K562 (cell line): Measurements from ENCODE around the gene HP. TPM values are rescaled to one million over a fixed set of nuclear protein-coding genes. Genes with fewer than 3 reads are reported as not detected.

ENCODE experiments used
- BHLHE40 ChIP-seq: IDR thresholded peaks from 2 replicates; pipeline ENCODE4 v1.6.1; 2011; ENCODE audit warnings: low read length, improper control_type of control experiment
- CEBPG ChIP-seq, 3 experiments: fragments of 200-800 bp in 1 of 3; sonication (Bioruptor generic) in 1 of 3; sonication (generic) in 1 of 3; formaldehyde crosslinking in 1 of 3; IDR thresholded peaks in 2 of 3; conservative IDR thresholded peaks in 1 of 3; 2 replicates each; pipeline versions ENCODE4 v1.6.1 to v1.8.0; 2016 to 2022; ENCODE audit warnings: missing compliant biosample characterization in 2 of 3, missing genetic modification characterization in 2 of 3, mild to moderate bottlenecking in 1 of 3, missing genetic modification reagents in 1 of 3
- E2F3 ChIP-seq: fragments of 250-450 bp; sonication (Bioruptor Pico); IDR thresholded peaks from 2 replicates; pipeline ENCODE4 v1.4.0; 2020; ENCODE audit warnings: mild to moderate bottlenecking
- HLTF ChIP-seq: fragments of 450-650 bp; IDR thresholded peaks from 2 replicates; pipeline ENCODE4 v1.6.1; 2016
- KAT2B ChIP-seq: IDR thresholded peaks from one replicate; pipeline ENCODE4 v1.6.1; 2012; ENCODE audit warnings: low read depth, mild to moderate bottlenecking, control low read depth, inconsistent platforms, low read length, moderate library complexity
- LARP7 ChIP-seq: fragments of 450-650 bp; IDR thresholded peaks from 2 replicates; pipeline ENCODE4 v1.6.1; 2016
- MBD1 ChIP-seq: fragments of 250-450 bp; sonication (Bioruptor Pico); IDR thresholded peaks from 2 replicates; pipeline ENCODE4 v1.8.0; 2022; ENCODE audit warnings: inconsistent platforms
- PREB ChIP-seq: sonication (generic); formaldehyde crosslinking; IDR thresholded peaks from 2 replicates; pipeline ENCODE4 v1.8.1; 2023; ENCODE audit warnings: mild to moderate bottlenecking, missing genetic modification reagents
- PRMT5 ChIP-seq: sonication (generic); formaldehyde crosslinking; IDR thresholded peaks from 2 replicates; pipeline ENCODE4 v1.5.0; 2020; ENCODE audit warnings: missing genetic modification reagents
- PTTG1 ChIP-seq: fragments of 450-650 bp; IDR thresholded peaks from 2 replicates; pipeline ENCODE4 v1.6.1; 2016; ENCODE audit warnings: low read depth, mild to moderate bottlenecking, missing genetic modification characterization, missing compliant biosample characterization
- RUNX1 ChIP-seq: sonication (generic); IDR thresholded peaks from 2 replicates; pipeline ENCODE4 v1.6.1; 2016; ENCODE audit warnings: antibody characterized with exemption, low read depth
- SMARCE1 ChIP-seq: fragments of 450-650 bp; IDR thresholded peaks from 2 replicates; pipeline ENCODE4 v1.7.1; 2016; ENCODE audit warnings: mild to moderate bottlenecking
- TRIM28 ChIP-seq: fragments of 450-650 bp; IDR thresholded peaks from 2 replicates; pipeline ENCODE4 v1.6.1; 2017
- ZEB2 ChIP-seq: fragments of 450-650 bp; IDR thresholded peaks from 2 replicates; pipeline ENCODE4 v1.6.1; 2016
- ZFX ChIP-seq: sonication (generic); formaldehyde crosslinking; IDR thresholded peaks from 2 replicates; pipeline ENCODE4 v1.8.0; 2022; ENCODE audit warnings: mild to moderate bottlenecking, missing genetic modification reagents, moderate library complexity
- ZNF121 ChIP-seq: sonication (generic); formaldehyde crosslinking; conservative IDR thresholded peaks from 2 replicates; pipeline ENCODE4 v1.8.0; 2022; ENCODE audit warnings: missing genetic modification reagents
- ZNF3 ChIP-seq: fragments of 250-450 bp; sonication (Bioruptor Pico); IDR thresholded peaks from 2 replicates; pipeline ENCODE4 v1.5.0; 2021; ENCODE audit warnings: mild to moderate bottlenecking, moderate library complexity
- ZNF347 ChIP-seq: fragments of 450-650 bp; formaldehyde crosslinking; IDR thresholded peaks from 2 replicates; pipeline ENCODE4 v1.4.0; 2020; ENCODE audit warnings: low read depth, mild to moderate bottlenecking, moderate library complexity
- ZNF444 ChIP-seq: fragments of 250-450 bp; sonication (Bioruptor Pico); IDR thresholded peaks from 2 replicates; pipeline ENCODE4 v1.4.0; 2020; ENCODE audit warnings: mild to moderate bottlenecking, moderate library complexity
- ZNF561 ChIP-seq: fragments of 450-650 bp; formaldehyde crosslinking; conservative IDR thresholded peaks from 2 replicates; pipeline ENCODE4 v1.4.0; 2020; ENCODE audit warnings: mild to moderate bottlenecking, moderate library complexity
- polyA plus RNA-seq, 8 experiments: library from polyadenylated mRNA; depleted of rRNA in 4 of 8; stranded (reverse) in 5 of 8; unstranded in 3 of 8; fragments of >200 nt; fragmentation: Nextera tagmentation in 2 of 8; fragmentation: Illumina TruSeq in 1 of 8; extraction: Ambion mirVana in 2 of 8; extraction: Trizol in 1 of 8; gene quantifications; 2 replicates each; pipeline versions ENCODE4 v1.2.1 to v1.2.3, GENCODE V29; 2011 to 2014; ENCODE audit warnings: inconsistent platforms in 1 of 8, missing spikeins in 1 of 8
- total RNA-seq, 7 experiments: library from RNA; depleted of rRNA in 6 of 7; stranded (reverse); fragments of >200 nt in 6 of 7; fragmentation: Illumina TruSeq in 2 of 7; extraction: Trizol in 2 of 7; gene quantifications; 2 replicates each; pipeline versions ENCODE4 v1.2.1 to v1.2.3, GENCODE V29; 2011 to 2021; ENCODE audit warnings: low replicate concordance in 1 of 7

Gene HP
- total and polyA plus RNA-seq, 9 of the 15 experiments (the other 6 are each of a cell fraction or from before 2014, with no cell fraction given) = 0.04 to 8.7 TPM; not detected in 7

GRCh38 chr16:72049110-72049509 is 5.2 kb upstream of the HP start (continued):
- TF ChIP-seq PREB (CRISPR knock-in tag) (no peak), LARP7 (no peak), TRIM28 (peak; percentile 68; the same call in 1 of the 2 replicates), E2F3 (no peak), ZNF121 (CRISPR knock-in tag) (no peak), BHLHE40 (no peak), PTTG1 (tag) (no peak), ZEB2 (0 out of 2 replicates have a peak, but pooled peaks have one; percentile 27), SMARCE1 (no peak), RUNX1 (no peak), ZNF561 (CRISPR knock-in tag) (peak; percentile 91), ZNF444 (CRISPR knock-in tag) (no peak), ZNF347 (CRISPR knock-in tag) (no peak), ZFX (CRISPR knock-in tag) (no peak), CEBPG (CRISPR knock-in tag; IDR thresholded peaks at IDR 0.05) (no peak), CEBPG (tag; conservative IDR thresholded peaks at IDR 0.05 in 1 of 2, IDR thresholded peaks at IDR 0.05 in 1 of 2) (no peak), HLTF (no peak), MBD1 (CRISPR knock-in tag) (no peak), KAT2B (no peak), PRMT5 (no peak), ZNF3 (no peak)
